Suprapubic skin (tissue), 3 donors: Measurements from ENCODE around the gene MDK.

Experiments used
- CTCF ChIP-seq, 2 donors: fragments of 200-600 bp in 1 of 2; fragments of 450-650 bp in 1 of 2; sonication (generic) in 1 of 2; IDR thresholded peaks; one replicate each; pipeline ENCODE4 v1.5.1; 2016 to 2019; ENCODE audit warnings: antibody characterized with exemption in 2 of 2, mild to moderate bottlenecking in 1 of 2, moderate library complexity in 1 of 2
- EP300 ChIP-seq: sonication (generic); formaldehyde crosslinking; IDR thresholded peaks from one replicate; pipeline ENCODE4 v1.6.1; 2017; ENCODE audit warnings: antibody characterized with exemption

DNA sequence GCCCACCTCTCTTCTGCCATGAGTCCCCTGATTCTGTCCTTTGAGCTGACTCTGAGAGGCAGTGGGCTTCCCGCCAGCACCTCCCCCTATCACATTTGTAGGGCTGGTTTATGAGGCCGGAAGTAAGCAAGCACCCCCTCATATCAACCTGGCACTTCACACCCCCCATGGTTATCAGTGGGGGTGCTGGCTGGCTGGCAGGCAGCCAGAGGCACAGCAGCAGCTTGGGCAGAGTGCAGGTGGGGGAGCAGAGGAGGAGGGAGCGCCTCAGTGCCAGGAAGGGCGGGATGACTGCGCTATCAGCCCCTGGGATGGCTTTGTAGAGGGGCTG lies 33.0 kb downstream of the MDK start:
- no peak for TF ChIP-seq EP300
- TF ChIP-seq CTCF (IDR thresholded peaks at IDR 0.05), result no peak
